Kidney (tissue), 14 donors: ENCODE measurements around the gene SLC2A5. TPM values are rescaled to one million over a fixed set of nuclear protein-coding genes. Genes with fewer than 3 reads are reported as not detected.

ENCODE experiments used
- DNase-seq, 5 donors: peaks; one replicate each; pipeline ENCODE4 v3.0.0-alpha.2; 2013 to 2020
- FAIRE-seq: peaks from 2 replicates; lab custom pipeline; 2012; peaks lifted over from hg19 to GRCh38; lab: Jason Lieb, UNC
- H3K27ac ChIP-seq, 2 donors: one replicate each; pipeline ENCODE4 v1.7.0; 2013; ENCODE audit warnings: low read depth in 2 of 2, low read length in 2 of 2, inconsistent platforms in 1 of 2
- H3K27me3 ChIP-seq: one replicate; pipeline ENCODE4 v1.7.1; 2013; ENCODE audit warnings: low read length, inconsistent platforms; ENCODE audit not compliant: control insufficient read depth, insufficient read depth
- H3K36me3 ChIP-seq, 3 donors: one replicate each; pipeline versions ENCODE4 v1.7.0 to v1.7.1; 2013; ENCODE audit warnings: low read length in 3 of 3, control low read depth in 1 of 3, inconsistent platforms in 1 of 3; ENCODE audit not compliant: insufficient read depth in 3 of 3, control insufficient read depth in 2 of 3
- H3K4me1 ChIP-seq, 3 donors: one replicate each; pipeline versions ENCODE4 v1.7.0 to v1.7.1; 2013; ENCODE audit warnings: low read length in 3 of 3, inconsistent platforms in 1 of 3, low read depth in 1 of 3; ENCODE audit not compliant: control insufficient read depth in 2 of 3, insufficient read depth in 2 of 3
- H3K4me3 ChIP-seq, 3 donors: one replicate each; pipeline versions ENCODE4 v1.7.0 to v1.8.1; 2013; ENCODE audit warnings: low read length in 3 of 3, control low read depth in 1 of 3, inconsistent platforms in 1 of 3
- H3K9ac ChIP-seq, 3 donors: one replicate each; pipeline versions ENCODE4 v1.7.0 to v1.7.1; 2013; ENCODE audit warnings: low read length in 3 of 3, control low read depth in 1 of 3, inconsistent platforms in 1 of 3
- H3K9me3 ChIP-seq, 3 donors: one replicate each; pipeline versions ENCODE4 v1.7.0 to v1.7.1; 2013; ENCODE audit warnings: low read length in 3 of 3, control low read depth in 1 of 3, inconsistent platforms in 1 of 3; ENCODE audit not compliant: control insufficient read depth in 2 of 3, insufficient read depth in 1 of 3
- CTCF ChIP-seq: IDR thresholded peaks from 3 replicates; pipeline ENCODE4 v1.5.1; 2012; ENCODE audit warnings: mild to moderate bottlenecking, moderate library complexity, borderline replicate concordance; ENCODE audit not compliant: insufficient read depth; ENCODE audit errors: extremely low read depth
- intact Hi-C: fragments of 100-400 bp; cut with DNase I; formaldehyde crosslinking; loops from one replicate; pipeline ENCODE4 v1.11.1; 2022
- polyA plus RNA-seq: library from polyadenylated mRNA; stranded (reverse); fragments of 350-450 nt; fragmentation: Illumina TruSeq; extraction: RNeasy Lipid Tissue Mini Kit (QIAGEN cat#74804); gene quantifications from one replicate; pipeline ENCODE4 v1.2.3, GENCODE V29; 2014; ENCODE audit warnings: low read depth, low replicate concordance; ENCODE audit not compliant: insufficient read depth
- total RNA-seq: library from RNA; stranded (reverse); fragmentation: NEBNext Ultra II Directional; extraction: Animal tissue kit (Norgen Biotek cat#: 25700); gene quantifications from one replicate; pipeline ENCODE4 v1.2.1, GENCODE V29; 2021
- donor health status: control.
- donor health status: control.
- donor health status: control.
- donor health status: control.
- donor health status: control.
- donor health status: DM: yes; HTN: yes; CAD: no.
- donor health status: Normal renal cell carcinoma (clear cell type).

SLC2A5 gene
- total and polyA plus RNA-seq, 2 donors from 2014 or later = 6.4 to 9.0 TPM

DNA sequence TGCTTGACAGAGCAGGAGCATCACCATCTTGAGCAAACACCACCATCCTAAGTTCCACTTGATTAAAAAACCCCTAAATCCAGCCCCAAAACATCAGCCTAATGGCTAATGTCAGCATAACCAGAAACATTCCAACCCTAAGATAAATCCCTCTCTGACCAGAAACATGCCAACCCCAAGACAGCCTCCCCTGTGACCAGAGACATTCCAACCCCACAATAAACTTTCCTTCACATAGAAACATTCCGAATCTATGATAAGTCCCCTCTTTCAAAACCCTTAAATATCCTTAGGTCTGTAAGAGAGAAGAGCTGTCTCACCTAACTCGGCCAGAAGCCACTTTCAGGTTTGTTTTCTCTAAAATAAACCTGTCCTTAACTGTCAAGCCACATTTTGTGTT, 17.4 kb upstream of the SLC2A5 start:
- no peak for TF ChIP-seq CTCF
- Histone ChIP-seq H3K9me3 (no peaks in the 10 kb centered on the region), H3K27ac (no peak overlapping the region), H3K9ac (no peak overlapping the region), H3K4me3 (no peak overlapping the region), H3K27me3 (no peaks in the 10 kb centered on the region), H3K36me3 (no peaks in the 10 kb centered on the region), H3K4me1 (peaks cover 0 to 5% (median 2%) of the 10 kb centered on the region in 3 donors)
- FAIRE-seq (no peak), DNase-seq (no peak)
- intact Hi-C loops = no loop called here

- Histone ChIP-seq H3K27me3 (no peaks in the 10 kb centered on the region), H3K4me3 (no peak overlapping the region), H3K36me3 (no peaks in the 10 kb centered on the region), H3K9me3 (no peaks in the 10 kb centered on the region), H3K27ac (no peak overlapping the region), H3K9ac (no peak overlapping the region), H3K4me1 (peaks cover 0 to 5% (median 2%) of the 10 kb centered on the region in 3 donors)
- intact Hi-C loops = no loop called here
- FAIRE-seq (no peak), DNase-seq (peak in 3 of 5 donors; percentile 52 to 81 (median 74))
- no peak for TF ChIP-seq CTCF
Measured at GRCh38 chr1:9086045-9086444, 16.6 kb upstream of the SLC2A5 start.

DNA sequence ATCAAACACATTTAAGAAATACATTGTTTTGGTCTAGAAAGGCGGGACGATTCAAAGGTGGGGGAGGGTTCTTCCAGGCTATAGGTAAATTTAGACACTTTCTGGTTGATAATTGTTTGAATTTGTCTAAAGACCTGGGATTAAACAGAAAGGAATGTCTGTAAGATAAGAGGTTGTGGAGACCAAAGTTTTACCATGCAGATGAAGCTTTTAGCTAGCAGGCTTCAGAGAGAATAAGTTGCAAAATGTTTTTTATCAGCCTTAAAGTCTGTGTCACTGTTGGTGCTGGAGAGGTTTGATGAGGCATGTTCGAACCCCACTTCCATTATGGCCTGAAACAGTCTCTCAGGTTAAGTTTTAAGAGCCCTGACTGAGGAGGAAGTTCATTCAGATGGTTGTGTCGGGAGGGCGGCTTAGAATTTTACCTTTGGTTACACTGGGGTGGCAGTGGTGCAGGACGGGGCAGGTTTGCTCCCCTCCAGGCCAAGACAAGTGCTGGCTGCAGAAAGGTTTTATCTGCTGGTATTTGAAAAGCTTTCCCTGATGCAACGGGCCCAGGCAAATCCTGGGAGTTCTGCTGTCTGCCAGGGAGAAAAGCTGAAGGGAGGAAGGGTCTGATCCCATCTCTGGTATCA, 16.0 kb upstream of the SLC2A5 start:
- Histone ChIP-seq H3K36me3 (no peaks in the 10 kb centered on the region), H3K27me3 (no peaks in the 10 kb centered on the region), H3K4me1 (peaks cover 0 to 5% (median 2%) of the 10 kb centered on the region in 3 donors), H3K9me3 (no peaks in the 10 kb centered on the region), H3K4me3 (no peak overlapping the region), H3K27ac (no peak overlapping the region), H3K9ac (no peak overlapping the region)
- intact Hi-C loops = no loop called here
- no peak for DNase-seq
- FAIRE-seq = no peak
- no peak for TF ChIP-seq CTCF
